HG03095 (cell line): ENCODE measurements around the gene CGN.

Experiments
- ATAC-seq: cut with Tn5 transposase; IDR thresholded peaks from one replicate; pipeline ENCODE4 v1.9.1; 2021; ENCODE audit warnings: moderate library complexity; ENCODE audit not compliant: unreplicated experiment

CGN gene

GRCh38 chr1:151499365-151499764, 11.8 kb upstream of the CGN start:
- ATAC-seq, result no peak

- no peak for ATAC-seq
Observed at GRCh38 chr1:151499930-151500329, 11.3 kb upstream of the CGN start.

- ATAC-seq, result no peak
Observed at GRCh38 chr1:151501474-151501873, 9.7 kb upstream of the CGN start.

- no peak for ATAC-seq
Observed at GRCh38 chr1:151502035-151502700, 9.0 kb upstream of the CGN start.

DNA sequence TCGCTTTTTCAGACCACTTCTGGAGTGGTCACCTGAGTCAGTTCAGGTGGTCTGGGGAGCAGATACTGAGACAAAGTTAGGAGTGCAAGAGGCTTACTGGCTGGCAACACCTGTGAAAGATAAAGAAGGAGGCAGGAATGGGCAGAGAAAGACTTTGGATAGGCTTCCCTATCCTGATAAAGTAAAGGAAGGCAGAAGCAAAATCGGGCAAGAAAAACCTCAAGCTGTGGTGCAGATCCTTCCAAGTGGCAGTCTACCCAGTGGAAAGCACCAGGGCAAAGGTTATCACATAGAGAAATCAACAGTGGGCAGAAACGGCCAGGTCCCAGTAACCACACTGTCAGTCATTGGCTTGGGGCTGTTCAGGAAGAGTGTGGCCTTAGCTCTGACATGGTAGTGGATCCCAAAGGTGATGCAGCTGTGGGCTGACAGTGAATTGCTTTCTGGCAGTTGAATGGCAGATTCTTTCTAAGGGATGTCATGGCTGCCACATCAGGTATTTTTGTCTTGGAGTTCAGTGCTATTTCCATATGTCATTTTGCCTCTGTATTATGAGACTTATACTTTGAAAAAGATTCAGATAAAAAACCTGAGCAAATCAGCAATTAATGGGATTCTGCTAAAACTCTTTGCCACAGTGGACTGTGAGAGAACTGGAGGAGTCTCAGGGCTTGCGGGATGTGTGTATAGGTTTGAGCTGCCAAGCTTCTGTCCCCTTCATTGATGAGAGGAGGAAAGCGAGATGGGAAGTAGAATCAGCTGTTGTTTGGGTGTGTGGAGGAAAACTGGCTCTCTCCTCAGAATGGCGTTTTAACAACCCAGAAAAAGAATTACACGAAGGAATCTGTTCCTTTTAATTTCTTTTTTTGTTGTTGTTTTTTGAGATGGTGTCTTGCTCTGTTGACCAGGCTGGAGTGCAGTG, 8.1 kb upstream of the CGN start:
- no peak for ATAC-seq

DNA sequence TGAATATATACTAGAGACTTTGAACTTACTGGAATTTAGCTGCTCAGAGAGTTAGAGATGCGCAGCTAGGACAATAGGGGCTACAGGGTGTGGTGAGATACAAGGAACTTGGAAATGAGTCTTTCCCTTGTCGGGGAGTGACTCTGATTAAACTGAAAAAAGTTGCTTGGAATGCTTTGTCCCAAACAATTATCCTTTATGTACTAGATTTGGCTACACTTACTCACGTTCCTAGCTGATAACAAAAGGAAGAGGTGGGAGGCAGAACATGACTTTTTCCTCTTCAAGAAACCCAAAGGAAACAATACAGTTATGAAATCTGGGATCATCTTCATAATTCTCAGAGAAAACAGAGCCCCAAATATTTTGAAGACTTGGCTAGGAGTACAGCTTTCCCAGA, 6.9 kb upstream of the CGN start:
- ATAC-seq, result no peak

DNA sequence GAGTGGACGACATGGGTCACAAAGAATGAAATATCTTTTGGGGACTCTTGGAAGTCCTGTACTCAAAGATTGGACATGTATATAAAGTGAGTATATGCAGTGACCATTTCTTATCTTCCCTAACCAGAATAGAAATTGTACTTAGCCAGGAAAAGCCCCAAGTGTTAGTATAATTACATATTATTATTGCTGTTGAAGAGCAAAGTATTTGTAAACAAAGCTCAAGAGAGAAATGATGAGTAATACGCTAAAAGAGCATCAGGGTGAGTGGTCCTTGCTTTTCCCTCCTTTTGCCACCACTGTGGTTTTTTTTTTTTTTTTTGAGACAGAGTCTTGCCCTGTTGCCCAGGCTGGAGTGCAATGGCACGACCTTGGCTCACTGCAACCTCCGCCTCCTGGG, 6.4 kb upstream of the CGN start:
- no peak for ATAC-seq

- ATAC-seq, result no peak
Observed at GRCh38 chr1:151508833-151509232, 2.4 kb upstream of the CGN start.

DNA sequence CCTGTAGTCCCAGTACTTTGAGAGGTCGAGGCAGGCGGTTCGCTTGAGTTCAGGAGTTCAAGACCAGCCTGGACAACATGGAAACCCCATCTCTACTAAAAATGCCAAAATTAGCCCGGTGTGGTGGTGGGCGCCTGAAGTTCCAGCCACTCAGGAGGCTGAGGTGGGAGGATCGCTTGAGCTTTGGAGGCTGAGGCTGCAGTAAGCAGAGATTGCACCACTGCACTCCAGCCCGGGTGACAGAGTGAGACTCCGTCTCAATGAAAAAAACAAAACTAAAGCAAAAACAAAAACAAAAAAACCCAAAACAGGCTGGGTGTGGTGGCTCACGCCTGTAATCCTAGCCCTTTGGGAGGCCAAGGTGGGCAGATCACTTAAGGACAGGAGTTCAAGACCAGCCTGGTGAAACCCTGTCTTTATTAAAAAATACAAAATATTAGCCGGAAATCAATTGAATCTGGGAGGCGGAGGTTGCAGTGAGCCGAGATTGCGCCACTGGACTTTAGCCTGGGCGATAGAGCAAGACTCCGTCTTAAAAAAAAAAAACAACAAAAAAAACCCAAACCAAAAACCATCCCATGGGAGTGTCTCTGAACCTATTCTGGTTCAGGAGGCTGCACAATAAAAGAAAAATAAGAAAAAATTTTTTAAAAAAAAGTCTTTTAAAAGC, 1.7 kb upstream of the CGN start:
- no peak for ATAC-seq

DNA sequence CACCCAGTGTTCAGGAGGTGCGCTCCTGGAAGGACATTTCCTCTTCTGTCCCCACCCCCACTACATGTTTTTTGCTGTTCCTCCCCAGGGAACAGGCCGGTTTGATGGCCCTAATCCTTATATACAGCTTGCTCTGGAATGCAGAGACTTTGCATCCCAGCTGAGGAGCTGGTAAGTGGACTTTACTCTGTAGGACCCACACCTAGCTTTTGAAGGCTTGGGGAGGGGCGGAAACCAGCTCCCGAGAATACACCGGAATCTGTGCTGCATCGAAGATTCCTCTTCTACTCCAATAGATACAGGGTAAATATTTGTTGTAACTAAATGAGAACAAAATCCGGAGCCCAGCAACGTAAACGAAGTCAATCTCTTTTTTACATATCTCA, 1.2 kb upstream of the CGN start:
- no peak for ATAC-seq

DNA sequence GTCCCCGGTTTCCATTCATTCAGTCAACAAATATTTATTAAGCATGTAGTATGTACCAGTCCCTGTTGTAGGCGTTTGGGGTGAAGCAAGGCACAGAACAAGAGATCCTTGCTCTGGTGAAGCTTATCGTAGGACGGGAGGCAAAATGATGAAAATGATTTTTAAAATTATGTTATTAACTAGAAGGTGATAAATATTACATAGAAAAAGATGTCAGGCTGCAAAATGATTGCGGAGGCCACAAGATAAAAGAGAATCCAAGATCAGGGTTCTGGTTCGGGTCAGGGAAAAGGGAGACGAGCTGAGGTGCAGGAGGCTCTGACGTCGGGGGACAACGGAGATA, 602 bp upstream of the CGN start:
- no peak for ATAC-seq

DNA sequence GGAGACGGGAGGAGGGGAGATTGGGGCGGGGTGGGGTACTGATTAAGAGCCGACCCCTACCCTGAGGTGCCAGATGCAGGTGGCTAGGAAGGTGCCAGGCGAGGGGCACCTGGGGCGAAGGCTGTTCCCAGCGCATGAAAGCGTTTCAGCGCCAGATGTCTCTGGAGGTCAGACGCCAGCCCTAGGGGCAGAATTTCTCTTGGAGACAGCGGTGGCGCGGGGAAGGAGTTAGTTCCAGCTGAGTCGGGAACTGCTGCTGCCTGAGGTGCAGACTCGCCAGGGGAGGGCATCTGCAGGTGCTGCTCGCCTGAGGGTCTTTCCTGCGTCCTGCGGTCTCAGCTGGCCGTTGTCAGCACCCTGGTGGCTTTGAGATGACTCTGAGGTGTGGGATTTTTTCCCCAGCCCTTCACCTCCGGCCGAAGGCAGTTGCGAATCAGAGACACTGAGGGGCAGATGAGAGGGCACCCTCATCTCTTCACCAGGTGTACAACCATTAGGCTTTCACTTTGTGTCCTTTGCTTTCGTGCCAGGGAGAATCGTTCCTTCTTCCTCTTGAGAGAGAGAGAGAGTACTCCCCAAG, 539 bp downstream of the CGN start:
- ATAC-seq, result no peak

- ATAC-seq, result no peak
Observed at GRCh38 chr1:151512326-151512725, 1.1 kb downstream of the CGN start.

- no peak for ATAC-seq
Observed at GRCh38 chr1:151512801-151513625, 1.8 kb downstream of the CGN start.

DNA sequence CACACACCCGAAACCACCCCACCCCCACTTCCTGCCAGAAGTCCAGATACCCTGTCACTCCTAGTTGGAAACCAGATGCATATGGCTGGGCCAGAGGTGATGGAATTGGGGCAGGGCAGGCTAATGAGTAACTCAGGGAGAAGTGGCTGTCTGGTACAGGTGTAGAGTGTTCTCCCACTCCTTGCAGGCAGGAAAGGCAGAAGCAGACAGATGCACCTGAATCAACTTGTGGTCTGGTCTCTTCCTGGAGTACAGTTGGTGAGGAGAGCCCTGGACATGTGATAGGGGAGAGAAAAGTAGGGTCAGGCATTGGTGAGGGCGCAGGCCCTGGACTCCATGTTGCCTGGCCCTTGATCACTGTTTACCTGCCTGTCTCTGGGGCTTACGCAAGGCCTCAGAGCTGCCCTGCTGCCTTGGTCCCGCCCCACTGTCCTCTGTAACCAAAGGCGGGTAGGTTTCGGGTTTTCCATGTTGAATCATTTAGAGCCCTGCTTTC, 2.5 kb downstream of the CGN start:
- ATAC-seq, result no peak

DNA sequence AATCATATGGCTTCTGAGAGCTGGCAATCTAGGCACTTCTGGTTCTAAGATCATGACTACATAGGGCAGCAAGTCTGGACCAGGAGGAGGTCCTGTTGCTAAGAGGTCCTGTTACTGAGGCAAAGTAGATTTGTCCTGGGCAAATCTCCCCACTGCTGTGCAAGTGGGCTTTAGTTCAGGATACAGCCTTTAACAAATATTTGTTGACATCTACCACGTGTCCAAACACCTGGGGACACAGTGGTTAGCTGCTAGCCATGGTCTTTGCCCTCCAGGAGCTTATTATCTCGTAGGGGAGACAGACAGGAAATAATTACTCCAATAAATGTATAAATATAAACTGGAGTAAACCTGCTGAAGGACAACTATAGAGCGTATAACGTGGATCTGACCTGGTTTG, 3.2 kb downstream of the CGN start:
- ATAC-seq, result no peak

DNA sequence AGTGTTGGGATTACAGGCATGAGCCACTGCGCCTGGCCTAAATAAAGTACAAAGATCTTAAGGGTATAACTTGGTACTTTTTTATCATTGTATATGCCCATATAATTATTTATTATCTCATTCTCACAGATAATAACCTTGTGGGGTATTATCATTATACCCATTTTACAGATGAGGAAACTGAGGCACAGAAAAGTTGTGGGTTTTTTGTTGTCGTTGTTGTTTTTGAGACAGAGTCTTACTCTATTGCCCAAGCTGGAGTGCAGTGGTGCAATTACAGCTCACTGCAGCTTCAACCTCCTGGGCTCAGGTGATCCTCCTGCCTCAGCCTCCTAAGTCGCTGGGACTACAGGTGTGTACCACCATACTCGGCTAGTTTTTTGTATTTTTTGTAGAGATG, 4.1 kb downstream of the CGN start:
- ATAC-seq, result no peak

DNA sequence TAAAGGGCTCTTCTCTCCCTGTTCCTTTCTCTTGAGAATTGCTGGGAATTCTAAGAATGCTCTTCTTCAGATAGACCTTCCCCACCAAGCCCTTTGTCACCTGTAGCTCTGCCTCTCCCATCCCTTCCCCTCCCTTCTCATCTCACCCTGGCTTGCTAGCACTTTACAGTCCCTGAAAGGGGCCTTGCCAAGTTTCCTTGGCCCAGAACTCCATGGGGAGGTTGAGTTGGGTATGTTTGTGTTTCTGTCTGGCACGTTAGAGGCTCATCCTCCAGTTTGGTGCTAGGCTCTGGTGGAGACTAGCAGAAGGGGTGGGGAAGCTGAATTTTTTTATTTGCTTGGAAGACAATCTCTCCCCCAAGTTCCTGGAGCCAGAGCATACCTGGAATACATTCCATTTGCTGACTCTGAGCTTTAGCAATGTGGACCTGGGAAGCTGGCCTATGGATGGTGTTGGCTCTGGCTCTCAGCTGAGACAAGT, 4.9 kb downstream of the CGN start:
- ATAC-seq, result no peak

DNA sequence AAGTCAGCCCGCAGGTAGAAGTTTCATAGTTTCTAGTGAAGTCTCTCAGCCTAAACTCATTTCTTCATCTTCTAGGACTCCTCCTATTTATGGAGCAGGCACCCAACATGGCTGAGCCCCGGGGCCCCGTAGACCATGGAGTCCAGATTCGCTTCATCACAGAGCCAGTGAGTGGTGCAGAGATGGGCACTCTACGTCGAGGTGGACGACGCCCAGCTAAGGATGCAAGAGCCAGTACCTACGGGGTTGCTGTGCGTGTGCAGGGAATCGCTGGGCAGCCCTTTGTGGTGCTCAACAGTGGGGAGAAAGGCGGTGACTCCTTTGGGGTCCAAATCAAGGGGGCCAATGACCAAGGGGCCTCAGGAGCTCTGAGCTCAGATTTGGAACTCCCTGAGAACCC, 7.2 kb downstream of the CGN start:
- ATAC-seq, result no peak

DNA sequence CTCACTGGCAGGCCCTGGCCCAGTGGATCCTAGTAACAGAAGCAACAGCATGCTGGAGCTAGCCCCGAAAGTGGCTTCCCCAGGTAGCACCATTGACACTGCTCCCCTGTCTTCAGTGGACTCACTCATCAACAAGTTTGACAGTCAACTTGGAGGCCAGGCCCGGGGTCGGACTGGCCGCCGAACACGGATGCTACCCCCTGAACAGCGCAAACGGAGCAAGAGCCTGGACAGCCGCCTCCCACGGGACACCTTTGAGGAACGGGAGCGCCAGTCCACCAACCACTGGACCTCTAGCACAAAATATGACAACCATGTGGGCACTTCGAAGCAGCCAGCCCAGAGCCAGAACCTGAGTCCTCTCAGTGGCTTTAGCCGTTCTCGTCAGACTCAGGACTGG, 7.7 kb downstream of the CGN start:
- no peak for ATAC-seq

DNA sequence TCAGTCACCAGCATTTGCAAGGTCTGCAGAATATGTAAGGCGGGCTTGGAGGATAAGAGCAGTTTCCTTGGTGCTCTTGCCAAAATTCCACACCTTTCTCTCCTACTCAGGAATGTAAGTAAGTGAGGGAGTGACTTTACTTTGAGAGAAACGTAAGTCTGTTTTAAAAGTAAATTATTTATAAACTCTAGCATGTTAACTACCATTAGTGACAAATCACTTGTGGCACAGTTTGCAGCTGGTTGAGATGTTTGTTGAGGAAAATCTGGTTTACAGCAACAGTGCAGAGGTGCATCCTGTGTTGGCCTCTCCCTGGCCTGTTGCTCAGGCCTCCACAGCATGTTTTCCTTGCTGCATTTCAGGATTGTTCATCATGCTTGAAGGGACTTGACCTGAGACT, 8.5 kb downstream of the CGN start:
- ATAC-seq, result no peak
